DMS114 treated with DMSO at 0.1 percent for 48 hours (cell line): ENCODE results near the gene SMARCAL1.
"Not testable (repeated sequence)": the region's sequence is repeated elsewhere in the genome, so short reads cannot be mapped to it uniquely, and the experiment has no call there.

Experiments
- DNase-seq: peaks from one replicate; lab custom pipeline; 2025; ENCODE audit not compliant: unreplicated experiment; lab: John Stamatoyannopoulos, UW

SMARCAL1 gene

DNA sequence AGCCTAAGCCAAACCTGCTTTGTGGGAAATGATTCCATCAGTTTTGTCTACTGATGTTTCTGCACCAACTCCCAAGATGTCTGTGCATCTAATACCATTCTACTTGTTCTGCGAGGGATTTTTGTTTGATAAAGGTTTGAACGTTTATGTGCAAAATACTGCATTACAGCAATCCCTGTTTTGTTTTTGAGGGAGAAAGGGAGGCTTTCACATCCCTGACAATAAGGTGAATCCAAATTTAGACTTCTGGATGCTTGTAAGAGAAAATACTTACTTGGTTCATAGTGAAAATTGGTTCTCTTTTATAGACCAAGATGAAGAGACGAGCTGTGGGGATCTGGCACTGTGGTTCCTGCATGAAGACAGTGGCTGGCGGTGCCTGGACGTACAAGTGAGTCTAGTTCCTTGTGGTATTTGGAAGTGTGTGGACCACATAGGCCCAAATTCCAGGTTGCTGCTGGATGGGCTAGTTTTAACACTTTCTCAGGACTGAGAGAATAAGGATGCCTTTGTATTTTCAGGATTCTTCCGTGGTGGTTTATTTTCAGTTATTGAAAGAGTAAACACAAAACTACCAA lies 87.4 kb downstream of the SMARCAL1 start:
- DNase-seq = no peak

- DNase-seq = no peak
Observed at GRCh38 chr2:216500572-216500971, 88.3 kb downstream of the SMARCAL1 start.

DNA sequence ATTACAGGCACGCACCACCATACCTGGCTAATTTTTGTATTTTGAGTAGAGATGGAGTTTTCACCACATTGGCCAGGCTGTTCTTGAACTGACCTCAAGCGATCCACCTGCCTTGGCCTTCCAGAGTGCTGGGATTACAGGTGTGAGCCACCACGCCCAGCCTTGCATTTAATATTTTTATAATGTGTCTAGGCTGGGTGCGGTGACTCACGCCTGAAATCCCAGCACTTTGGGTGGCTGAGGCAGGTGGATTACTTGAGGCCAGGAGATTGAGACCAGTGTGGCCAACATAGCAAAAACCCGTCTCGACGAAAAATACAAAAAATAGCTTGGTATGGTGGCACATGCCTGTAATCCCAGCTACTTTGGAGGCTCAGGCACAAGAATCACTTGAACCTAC lies 89.6 kb downstream of the SMARCAL1 start:
- no peak for DNase-seq

GRCh38 chr2:216502381-216503158 lies 90.3 kb downstream of the SMARCAL1 start:
- no peak for DNase-seq

GRCh38 chr2:216503159-216503629 lies 90.9 kb downstream of the SMARCAL1 start:
- DNase-seq = no peak

- DNase-seq = no peak
Observed at GRCh38 chr2:216503697-216504375, 91.6 kb downstream of the SMARCAL1 start.

GRCh38 chr2:216504376-216504762 lies 92.1 kb downstream of the SMARCAL1 start:
- DNase-seq = no peak

GRCh38 chr2:216505133-216506106 lies 93.1 kb downstream of the SMARCAL1 start:
- no peak for DNase-seq

DNA sequence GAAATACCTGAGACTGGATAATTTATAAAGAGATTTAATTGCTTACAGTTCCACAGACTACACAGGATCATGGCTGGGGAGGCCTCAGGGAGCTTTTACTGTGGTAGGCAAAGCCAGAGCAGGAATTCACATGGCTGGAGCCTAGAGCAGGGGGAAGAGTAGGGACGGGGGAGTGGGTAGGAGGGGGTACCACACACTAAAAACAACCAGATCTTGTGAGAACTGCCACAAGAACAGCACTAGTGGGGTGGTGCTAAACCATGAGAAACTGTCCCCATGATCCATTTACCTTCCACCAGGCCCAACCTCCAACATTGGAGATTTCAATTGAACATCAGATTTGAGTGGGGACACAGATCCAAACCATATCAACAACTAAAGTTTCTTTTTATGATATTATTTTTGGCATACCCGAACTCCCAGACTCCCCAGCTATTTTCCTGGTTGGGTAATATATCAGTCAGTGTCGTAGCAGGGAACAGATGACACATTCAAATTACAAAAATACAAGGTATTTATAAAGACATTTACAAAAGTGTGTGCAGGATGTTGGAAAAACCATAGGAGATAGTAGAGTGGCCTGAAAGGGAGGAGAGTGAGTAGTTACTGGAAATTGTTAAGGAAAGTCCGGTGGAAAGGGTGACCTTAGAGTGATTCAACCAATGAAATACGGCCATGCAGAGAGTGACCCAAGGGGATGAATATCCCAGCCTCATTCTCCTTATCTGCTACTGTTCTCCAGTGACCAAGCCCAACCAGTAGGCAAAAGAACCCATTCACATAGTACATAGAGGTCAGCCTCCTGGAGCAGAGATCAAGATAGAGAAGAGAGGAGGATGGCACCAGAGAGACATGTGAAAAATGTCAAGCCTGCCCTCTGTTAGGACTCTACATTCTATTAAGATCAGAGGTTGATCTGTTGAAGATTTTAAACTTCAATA lies 95.2 kb downstream of the SMARCAL1 start:
- no peak for DNase-seq

DNA sequence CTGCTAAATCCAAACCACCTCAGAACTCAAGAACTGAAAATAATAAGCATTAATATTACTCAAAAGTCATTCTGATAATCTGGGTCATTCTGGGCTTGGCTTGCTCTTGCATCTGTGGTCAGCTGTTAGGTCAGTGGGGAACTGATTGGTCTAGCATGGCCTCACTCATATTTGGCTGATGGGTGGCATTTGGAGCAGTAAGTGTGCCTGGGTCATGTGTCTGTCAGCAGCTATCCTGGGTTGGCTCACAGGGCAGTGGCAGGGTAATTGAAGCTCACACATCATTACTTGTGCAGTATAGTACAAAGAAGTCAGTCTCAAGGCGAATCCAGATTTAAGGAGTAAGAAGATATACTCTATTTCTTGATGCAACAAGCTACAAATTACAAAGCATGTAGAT lies 95.9 kb downstream of the SMARCAL1 start:
- DNase-seq = no peak

DNA sequence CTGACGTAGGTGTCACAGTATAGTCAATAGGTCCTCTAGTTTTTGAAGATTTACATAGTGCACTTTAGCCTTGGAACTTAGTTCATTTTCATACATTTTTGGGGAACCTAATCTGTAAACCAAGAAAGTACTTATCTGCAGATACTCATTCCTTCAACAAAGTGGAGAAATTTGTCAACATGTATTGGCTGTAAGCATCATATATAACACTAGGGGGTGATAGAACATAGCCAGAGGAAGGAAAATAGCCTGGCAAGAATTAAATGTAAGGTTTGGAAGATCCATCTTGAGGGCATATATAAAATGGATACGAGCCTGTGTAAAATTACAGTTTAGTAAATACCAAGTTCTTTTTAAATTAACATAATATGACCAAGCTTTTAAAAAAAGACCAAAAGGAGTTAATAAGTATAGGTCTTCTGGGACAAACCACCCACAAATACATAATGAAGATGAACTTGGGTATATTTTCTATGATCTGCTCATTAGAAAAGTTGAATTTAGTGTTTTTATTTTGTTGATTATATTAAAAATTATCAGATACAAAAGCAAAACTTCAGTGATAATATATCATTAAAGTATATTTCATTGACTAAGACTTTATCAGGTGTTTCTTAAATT lies 104.6 kb downstream of the SMARCAL1 start:
- peak; percentile 69 for DNase-seq

- no peak for DNase-seq
Observed at GRCh38 chr2:216517447-216518225, 105.4 kb downstream of the SMARCAL1 start.

DNA sequence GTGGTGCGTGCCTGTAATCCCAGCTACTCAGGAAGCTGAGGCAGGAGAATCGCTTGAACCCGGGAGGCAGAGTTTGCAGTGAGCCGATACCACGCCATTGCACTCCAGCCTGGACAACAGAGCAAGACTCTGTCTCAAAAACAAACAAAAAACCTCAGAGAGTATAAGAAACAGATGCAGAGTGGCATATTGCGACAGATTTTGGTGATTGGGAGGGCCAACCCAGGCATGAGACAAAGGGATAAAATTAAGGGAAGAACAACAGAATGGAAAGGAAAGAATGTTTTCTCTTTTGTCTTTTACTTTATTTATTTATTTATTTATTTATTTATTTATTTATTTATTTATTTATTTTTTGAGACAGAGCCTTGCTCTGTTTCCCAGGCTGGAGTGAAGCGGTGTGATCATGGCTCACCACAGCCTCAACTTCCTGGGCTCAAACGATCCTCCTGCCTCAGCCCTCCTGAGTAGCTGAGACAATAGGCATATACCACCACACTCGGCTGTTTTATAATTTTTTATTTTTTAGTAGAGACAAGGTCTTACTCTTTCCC lies 106.4 kb downstream of the SMARCAL1 start:
- not testable (repeated sequence) for DNase-seq

DNA sequence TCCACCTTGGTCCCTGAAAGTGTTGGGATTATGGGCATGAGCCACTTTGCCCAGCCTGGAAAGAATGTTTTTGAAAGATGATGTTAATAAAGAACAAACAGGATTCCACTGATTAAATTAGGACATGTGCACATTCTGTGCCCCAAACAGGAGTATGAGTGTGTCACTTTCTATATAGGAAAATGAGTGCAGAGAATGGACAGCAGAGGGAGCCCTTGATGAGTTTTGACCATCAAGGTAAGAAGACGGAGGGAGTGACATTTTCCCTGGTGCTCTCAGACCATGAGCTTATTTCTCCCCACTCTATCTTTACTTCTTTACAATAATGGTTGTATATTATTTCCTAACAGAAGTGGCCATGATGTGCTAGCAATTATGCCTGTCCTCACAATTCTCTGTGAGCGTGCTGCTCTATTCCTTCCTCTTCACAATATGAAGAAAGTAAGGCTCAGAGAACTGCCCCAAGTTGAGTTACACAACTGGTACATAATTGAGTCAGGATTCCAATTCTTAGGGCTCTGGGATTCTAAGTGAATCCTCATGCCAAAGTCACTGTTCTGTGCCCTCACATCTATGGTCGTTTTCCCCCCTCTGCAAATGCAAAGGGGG lies 107.0 kb downstream of the SMARCAL1 start:
- peak; percentile 56 for DNase-seq

- DNase-seq = no peak
Observed at GRCh38 chr2:216520112-216520511, 107.8 kb downstream of the SMARCAL1 start.

DNA sequence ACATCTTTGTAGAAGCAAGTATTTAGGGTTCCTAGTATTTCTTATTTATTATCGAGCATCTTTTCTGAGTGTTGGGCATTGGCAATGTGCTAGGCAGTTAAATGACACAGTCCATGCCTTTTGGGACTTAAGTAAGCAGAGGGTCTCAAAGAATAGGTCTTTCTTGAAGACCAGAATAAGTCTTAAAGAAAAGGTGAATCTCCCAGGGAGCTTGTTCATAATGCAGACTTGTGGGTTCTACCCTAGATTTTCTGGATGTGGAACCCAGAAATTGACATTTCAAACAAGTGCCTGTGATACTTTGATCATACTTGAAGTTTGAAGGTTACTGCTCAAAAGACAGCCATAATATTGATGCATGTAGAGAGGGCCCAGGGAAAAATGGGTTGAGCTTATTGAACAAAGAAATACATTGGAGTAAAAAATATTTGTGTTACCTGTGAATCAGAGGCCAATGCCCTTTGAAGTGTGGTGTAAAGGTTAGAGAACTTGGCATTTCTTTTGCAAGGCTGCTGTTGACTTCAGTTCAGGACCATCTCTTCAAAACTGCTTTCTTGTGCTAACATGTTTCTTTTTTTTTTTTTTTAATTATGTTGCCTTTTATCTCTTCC lies 110.7 kb downstream of the SMARCAL1 start:
- no peak for DNase-seq

GRCh38 chr2:216525972-216526371 lies 113.7 kb downstream of the SMARCAL1 start:
- no peak for DNase-seq
